Measurements from ENCODE around the gene POC5.

The POC5 gene

GRCh38 chr5:75707911-75708509 lies 9.2 kb downstream of the POC5 start:
- H3K27me3 ChIP-seq (ENCODE audit: low read length) = no peaks in the 10 kb centered on the region
- no peak overlapping the region for H2AFZ ChIP-seq (ENCODE audit: low read depth, low read length, severe bottlenecking)
- TF ChIP-seq, protein P1, sequence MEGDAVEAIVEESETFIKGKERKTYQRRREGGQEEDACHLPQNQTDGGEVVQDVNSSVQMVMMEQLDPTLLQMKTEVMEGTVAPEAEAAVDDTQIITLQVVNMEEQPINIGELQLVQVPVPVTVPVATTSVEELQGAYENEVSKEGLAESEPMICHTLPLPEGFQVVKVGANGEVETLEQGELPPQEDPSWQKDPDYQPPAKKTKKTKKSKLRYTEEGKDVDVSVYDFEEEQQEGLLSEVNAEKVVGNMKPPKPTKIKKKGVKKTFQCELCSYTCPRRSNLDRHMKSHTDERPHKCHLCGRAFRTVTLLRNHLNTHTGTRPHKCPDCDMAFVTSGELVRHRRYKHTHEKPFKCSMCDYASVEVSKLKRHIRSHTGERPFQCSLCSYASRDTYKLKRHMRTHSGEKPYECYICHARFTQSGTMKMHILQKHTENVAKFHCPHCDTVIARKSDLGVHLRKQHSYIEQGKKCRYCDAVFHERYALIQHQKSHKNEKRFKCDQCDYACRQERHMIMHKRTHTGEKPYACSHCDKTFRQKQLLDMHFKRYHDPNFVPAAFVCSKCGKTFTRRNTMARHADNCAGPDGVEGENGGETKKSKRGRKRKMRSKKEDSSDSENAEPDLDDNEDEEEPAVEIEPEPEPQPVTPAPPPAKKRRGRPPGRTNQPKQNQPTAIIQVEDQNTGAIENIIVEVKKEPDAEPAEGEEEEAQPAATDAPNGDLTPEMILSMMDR (IDR thresholded peaks at IDR 0.05; ENCODE audit: insufficient read depth, low read length, poor library complexity, severe bottlenecking) = no peak
- no peak overlapping the region for H3K9ac ChIP-seq (ENCODE audit: low read length)
- H3F3A ChIP-seq (ENCODE audit: insufficient read depth) = no peaks in the 10 kb centered on the region
- H3K4me2 ChIP-seq (ENCODE audit: low read depth, low read length, poor library complexity, severe bottlenecking) = no peak overlapping the region
- no peak overlapping the region for H3K4me3 ChIP-seq (ENCODE audit: insufficient read depth, low read length, poor library complexity, severe bottlenecking)
- no peaks in the 10 kb centered on the region for H3K9me2 ChIP-seq (replicated peaks; ENCODE audit: insufficient read depth, low read length)
- H3K9me3 ChIP-seq (ENCODE audit: insufficient read depth, low read length) = no peaks in the 10 kb centered on the region
- H3K27ac ChIP-seq (ENCODE audit: low read depth, low read length) = no peak overlapping the region
- H3K36me3 ChIP-seq (ENCODE audit: low read length) = peaks cover 38% of the 10 kb centered on the region
- H4K20me1 ChIP-seq (ENCODE audit: low read depth, low read length) = peaks cover 7% of the 10 kb centered on the region; the same call in 1 of the 2 replicates
- peaks cover 26% of the 10 kb centered on the region for H3K79me2 ChIP-seq (ENCODE audit: insufficient read depth, low read length)

DNA sequence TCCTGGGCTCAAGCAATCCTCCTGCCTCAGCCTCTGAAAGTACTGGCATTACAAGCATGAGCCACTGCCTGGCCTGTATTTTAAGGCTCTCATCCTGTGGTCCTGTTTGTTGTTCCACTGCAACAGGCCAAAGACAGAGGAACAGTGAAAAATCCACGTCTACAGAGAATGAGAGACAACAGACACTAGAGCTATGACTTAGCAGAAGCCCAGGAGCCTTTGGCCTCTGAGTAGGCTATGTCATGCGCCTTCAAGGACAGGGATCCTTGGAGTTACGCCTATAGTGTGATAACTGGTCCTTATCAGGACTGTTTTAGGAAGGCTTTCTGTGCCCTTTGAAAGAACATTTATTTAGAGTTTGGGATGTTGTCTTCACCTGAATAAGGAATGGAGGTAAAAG lies 10.5 kb downstream of the POC5 start:
- Histone ChIP-seq H3K27ac (ENCODE audit: low read depth, low read length) (no peak overlapping the region), H3K9me2 (replicated peaks; ENCODE audit: insufficient read depth, low read length) (no peaks in the 10 kb centered on the region), H4K20me1 (ENCODE audit: low read depth, low read length) (peaks cover 1% of the 10 kb centered on the region; the same call in 1 of the 2 replicates), H3K27me3 (ENCODE audit: low read length) (no peaks in the 10 kb centered on the region), H3K36me3 (ENCODE audit: low read length) (peaks cover 38% of the 10 kb centered on the region), H3K4me3 (ENCODE audit: insufficient read depth, low read length, poor library complexity, severe bottlenecking) (no peak overlapping the region), H3F3A (ENCODE audit: insufficient read depth) (no peaks in the 10 kb centered on the region), H3K4me2 (ENCODE audit: low read depth, low read length, poor library complexity, severe bottlenecking) (no peak overlapping the region), H3K9ac (ENCODE audit: low read length) (no peak overlapping the region), H3K79me2 (ENCODE audit: insufficient read depth, low read length) (peaks cover 14% of the 10 kb centered on the region), H3K9me3 (ENCODE audit: insufficient read depth, low read length) (no peaks in the 10 kb centered on the region), H2AFZ (ENCODE audit: low read depth, low read length, severe bottlenecking) (no peak overlapping the region)
- TF ChIP-seq, protein P1 (IDR thresholded peaks at IDR 0.05; ENCODE audit: insufficient read depth, low read length, poor library complexity, severe bottlenecking) = no peak
- TF ChIP-seq EZH2phosphoT487 (conservative IDR thresholded peaks at IDR 0.05; ENCODE audit: low read length) = no peak

- no peak overlapping the region for H3K4me2 ChIP-seq (ENCODE audit: low read depth, low read length, poor library complexity, severe bottlenecking)
- H3F3A ChIP-seq (ENCODE audit: insufficient read depth) = no peaks in the 10 kb centered on the region
- no peak overlapping the region for H3K4me3 ChIP-seq (ENCODE audit: insufficient read depth, low read length, poor library complexity, severe bottlenecking)
- H4K20me1 ChIP-seq (ENCODE audit: low read depth, low read length) = no peaks in the 10 kb centered on the region
- H3K27me3 ChIP-seq (ENCODE audit: low read length) = no peaks in the 10 kb centered on the region
- no peak overlapping the region for H3K9ac ChIP-seq (ENCODE audit: low read length)
- no peaks in the 10 kb centered on the region for H3K9me2 ChIP-seq (replicated peaks; ENCODE audit: insufficient read depth, low read length)
- H3K9me3 ChIP-seq (ENCODE audit: insufficient read depth, low read length) = no peaks in the 10 kb centered on the region
- no peak overlapping the region for H3K27ac ChIP-seq (ENCODE audit: low read depth, low read length)
- TF ChIP-seq, protein P1 (IDR thresholded peaks at IDR 0.05; ENCODE audit: insufficient read depth, low read length, poor library complexity, severe bottlenecking) = no peak
- TF ChIP-seq EZH2phosphoT487 (conservative IDR thresholded peaks at IDR 0.05; ENCODE audit: low read length) = no peak
- peaks cover 38% of the 10 kb centered on the region for H3K36me3 ChIP-seq (ENCODE audit: low read length)
- H2AFZ ChIP-seq (ENCODE audit: low read depth, low read length, severe bottlenecking) = no peak overlapping the region
- H3K79me2 ChIP-seq (ENCODE audit: insufficient read depth, low read length) = peaks cover 8% of the 10 kb centered on the region
Observed at GRCh38 chr5:75706016-75706415, 11.2 kb downstream of the POC5 start.

Measured in SU-DHL-6 (cell line).